GM20431 (cell line): ENCODE measurements around the gene STMND1.

Source experiments
- in situ Hi-C: fragments of 300-500 bp; cut with MseI, MboI; formaldehyde crosslinking; loops from one replicate; pipeline ENCODE4 v1.15.0; 2020; ENCODE audit warnings: low sequenced_read_pairs; ENCODE audit not compliant: unreplicated experiment

STMND1 gene

DNA sequence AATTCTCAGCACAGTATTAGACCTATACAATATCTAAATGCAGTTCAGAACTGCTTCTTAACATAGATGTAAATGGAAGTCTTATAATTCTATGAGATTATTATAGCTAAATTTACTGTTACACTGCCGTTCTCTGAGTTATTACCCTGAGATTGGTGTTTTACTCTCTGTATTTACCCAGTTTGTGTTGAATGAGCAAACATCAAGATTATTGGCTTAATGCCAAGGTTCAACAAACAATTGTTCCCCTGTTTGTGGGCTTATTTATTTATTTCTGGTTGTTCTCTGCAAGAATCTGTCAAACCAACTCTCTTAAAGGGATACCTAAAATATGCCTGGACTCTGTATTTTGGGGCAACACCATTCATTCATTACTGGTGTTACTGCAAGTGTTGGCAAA is 5.2 kb upstream of the STMND1 start:
- in situ Hi-C loops: no loop called here

DNA sequence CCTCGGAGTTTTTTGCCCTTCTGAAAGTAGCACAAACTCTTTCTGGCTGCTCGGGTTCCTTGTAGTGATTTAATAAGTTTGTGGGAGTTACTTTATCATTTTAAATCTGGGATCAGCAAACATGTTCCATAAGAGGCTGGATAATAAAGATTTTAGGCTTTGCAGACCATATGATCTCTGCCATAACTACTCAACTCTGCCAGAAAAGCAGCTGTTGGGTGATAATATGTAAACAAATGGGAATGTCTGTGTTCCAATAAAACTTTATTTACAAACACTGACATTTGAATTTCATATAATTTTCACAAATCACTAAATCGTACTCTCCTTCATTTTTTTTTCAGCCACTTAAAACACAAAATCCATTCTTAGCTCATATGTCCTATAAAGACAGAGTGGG is 3.9 kb upstream of the STMND1 start:
- in situ Hi-C loops: no loop called here

DNA sequence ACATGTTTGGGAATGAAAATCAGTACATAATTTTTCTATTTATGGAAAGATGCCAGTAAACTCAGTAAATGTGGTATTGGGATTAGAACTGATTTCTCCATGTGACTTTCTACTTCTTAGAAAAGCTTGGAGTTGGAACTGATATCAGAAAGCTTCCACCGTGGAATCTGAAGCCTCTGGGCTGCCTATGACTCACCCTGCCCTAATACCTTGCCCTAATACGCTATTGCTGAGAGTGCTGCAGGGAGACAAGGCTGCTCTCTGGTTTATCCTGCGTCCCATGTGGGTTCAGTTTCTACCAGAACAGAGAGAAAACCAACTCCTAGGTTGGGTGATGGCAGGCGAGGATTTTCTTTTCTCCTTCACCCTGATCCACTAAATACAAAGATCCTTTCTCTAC is 3.3 kb upstream of the STMND1 start:
- in situ Hi-C loops: no loop called here

DNA sequence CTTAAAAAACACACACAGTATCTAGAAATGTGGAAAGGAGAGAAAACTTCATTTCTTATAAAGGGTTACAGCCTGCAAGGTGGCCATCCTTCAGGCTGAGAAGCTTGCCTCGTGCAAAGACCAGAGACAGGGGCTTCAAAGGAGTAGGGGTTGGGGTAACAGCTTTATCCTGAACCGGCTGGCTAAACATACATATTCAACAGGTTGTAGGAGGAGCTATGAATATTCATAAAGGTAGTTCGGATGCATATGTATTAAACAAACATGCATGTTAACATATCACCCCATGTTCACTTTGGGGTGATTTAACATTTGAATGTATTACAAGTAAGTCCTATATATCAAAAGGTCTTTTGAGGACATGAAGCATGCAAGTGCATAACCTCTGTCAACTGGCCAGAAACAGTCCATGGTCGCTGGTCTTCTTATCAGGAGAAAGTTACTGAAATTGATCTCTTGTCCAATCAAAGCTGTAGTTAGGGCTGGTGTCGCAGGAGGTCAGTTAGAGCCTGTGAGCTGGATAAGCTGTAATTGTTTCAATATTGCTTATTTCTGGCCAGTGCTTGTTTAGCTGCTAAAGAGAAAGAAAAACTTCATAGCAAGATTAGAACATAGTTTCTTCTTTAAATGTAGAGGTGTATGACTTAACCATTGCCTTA is 2.3 kb upstream of the STMND1 start:
- in situ Hi-C loops: no loop called here

DNA sequence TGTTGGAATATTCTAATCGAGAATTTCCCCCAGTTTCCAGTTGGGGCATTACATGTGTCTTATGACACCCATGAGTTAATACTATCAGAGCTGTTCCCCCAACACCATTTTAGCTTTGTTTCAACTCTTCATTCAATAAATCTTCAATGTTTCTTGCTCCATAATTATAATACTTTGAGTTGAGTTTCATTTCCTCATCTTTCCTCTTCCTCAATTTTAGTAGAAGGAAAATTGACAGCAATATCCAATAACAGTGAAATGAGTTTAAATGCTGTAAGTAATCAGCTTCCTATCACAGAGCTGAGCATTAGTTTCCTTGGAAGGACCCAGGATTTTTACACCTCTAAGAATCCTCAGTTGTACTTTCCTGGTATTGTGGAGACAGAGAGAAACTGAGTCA is 1.0 kb upstream of the STMND1 start:
- in situ Hi-C loops: no loop called here

DNA sequence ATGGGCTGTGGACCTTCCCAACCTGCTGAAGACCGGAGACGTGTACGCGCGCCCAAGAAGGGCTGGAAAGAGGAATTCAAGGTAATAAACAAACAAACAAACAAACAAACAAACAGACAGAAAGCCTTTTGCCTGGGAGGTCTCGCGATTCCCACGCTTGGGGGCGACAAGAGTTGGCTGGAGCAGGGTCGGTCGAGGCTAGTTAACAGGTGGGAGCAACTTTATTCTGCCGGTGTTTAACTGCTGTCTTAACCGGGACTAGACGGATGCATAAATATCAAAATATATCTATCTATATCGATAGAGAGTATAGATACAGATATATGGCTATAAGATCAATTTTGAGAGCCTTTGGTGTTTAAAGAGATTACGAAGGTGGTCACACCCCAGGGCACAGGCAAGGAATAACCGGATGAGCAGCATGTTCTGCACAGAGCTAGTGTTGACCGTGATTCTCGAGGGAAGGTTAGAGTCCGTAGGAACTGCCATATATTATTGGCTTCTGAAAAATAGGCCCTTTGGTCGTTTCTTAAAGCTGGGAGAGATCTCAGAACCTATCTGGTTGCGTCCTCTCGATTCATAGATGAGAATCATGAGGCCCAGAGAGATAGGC is 514 bp downstream of the STMND1 start:
- in situ Hi-C loops: no loop called here

DNA sequence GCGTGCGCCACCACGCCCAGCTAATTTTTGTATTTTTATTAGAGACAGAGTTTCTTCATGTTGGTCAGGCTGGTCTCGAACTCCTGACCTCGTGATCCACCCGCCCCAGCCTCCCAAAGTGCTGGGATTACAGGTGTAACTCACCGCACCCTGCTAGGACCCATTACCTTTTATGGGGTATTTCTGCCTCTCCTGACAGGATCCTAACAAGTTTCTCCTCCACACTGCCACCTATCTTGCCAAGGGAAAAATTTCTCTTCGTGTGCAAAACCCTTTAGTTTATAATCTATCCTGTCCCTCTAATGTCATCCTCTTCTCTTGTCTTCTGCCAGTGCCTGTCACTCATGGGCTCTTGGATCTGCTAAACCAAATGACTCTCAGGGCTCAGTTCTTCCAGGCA is 1.9 kb downstream of the STMND1 start:
- in situ Hi-C loops: no loop called here

DNA sequence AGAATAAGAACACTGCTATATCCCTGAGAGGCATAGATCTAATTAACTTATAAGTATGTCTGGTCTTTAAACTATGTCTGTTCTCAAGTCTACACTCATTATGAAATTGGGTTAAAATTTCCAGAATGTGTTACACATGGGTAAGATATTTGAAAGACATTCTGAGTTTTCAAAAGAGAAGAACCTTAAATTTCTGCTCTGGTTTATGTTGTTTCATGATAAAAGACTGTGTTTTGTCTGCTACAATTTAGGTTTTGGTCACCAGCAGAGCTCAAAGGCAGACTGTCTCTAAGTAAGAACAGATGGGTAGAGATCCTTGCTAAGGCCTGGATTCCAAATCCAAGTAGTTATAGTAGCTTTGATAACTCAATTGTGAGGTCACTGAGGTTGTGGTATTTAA is 6.0 kb downstream of the STMND1 start:
- in situ Hi-C loops: no loop called here

DNA sequence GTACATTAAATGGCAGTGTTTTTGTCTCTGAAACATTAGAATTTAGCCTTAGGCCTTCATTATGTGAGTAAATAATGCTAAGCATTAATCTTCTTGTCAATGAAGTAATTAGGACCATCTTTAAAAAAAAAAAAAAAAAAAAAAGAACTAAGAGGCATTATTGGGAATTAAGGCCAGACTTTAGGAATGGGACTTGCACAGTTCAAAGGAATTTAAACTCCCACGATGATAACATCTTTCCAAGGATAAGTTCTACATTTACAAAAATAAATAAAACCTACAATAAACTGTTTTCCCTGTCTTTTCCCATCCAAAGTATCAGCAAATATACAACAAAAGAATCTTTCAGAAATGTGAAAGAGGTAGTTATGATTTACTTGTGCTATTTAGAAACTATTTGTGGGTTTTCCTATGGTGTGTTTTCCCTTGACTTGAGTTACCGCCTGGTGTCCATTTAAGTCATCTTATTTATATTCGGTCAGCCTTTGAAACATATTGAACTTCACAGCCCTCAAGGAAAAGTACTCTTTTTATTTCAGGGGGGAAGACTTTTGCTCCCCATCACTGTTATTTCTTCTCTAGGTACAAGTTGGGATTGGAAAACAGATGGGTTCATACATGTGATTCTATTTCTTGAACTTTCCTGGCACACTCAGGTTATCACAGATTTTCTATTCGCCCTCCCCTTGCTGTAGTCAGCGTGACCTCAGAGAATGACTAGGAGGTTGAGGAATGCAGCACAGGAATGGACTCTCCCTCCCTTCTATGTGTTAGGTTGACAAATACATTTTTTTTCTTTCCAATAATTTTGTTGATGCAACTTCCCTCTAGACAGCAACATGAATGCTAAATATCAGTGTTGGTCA is 13.6 kb downstream of the STMND1 start:
- in situ Hi-C loops: no loop called here

DNA sequence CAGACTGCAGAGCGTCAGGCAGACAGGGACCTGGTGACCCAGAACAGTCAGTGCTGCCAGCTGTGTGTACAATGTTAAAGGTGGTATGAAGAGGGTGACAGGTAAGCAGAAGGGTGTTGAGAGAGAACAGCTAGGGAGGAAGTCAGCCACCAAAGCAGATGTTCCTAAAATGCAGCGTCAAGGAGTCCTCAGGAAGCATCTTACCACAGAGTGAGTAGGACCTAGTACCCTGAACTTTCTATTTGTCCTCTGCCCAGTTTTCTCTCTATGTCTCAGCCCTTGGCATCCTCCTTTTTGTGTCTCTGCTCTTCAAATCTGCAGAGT is 14.2 kb downstream of the STMND1 start:
- in situ Hi-C loops: no loop called here

DNA sequence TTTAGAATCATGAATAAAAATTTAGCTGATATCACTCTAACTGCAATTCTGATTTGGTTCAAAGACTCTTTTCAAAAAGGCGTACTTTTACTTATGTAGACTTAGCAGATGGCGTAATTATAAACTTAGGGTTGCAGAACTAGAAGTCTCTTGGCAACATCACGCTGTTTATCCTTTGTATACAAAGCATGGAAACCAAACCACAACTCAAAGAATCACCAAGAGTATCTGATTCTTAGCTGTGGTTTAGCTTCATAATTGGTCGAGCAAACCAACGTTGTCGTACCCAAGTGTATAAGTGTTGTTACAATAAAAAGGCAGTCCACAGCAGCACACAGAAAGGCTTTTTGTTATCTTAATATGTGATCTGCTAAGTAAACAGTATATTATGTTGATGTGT is 18.2 kb downstream of the STMND1 start:
- in situ Hi-C loops: no loop called here

DNA sequence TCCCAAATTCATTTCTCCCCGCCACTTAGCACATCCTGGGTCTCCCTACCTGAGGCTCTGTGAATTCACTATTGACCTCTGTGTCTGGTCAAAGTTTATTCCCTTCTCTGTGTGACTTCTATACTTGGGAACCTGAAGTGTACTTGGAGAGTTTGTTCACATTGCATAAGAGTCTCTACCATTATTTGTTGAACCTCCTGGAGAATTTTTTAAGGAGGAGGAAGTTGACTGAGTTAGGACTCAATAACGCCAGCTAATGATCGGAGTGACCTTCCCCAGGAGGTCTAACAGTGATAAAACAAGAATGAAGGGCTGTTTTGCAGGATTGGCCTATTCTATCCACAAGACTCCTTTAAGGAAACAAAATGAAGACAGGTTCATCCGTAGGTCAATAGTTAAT is 23.6 kb downstream of the STMND1 start:
- in situ Hi-C loops: no loop called here

DNA sequence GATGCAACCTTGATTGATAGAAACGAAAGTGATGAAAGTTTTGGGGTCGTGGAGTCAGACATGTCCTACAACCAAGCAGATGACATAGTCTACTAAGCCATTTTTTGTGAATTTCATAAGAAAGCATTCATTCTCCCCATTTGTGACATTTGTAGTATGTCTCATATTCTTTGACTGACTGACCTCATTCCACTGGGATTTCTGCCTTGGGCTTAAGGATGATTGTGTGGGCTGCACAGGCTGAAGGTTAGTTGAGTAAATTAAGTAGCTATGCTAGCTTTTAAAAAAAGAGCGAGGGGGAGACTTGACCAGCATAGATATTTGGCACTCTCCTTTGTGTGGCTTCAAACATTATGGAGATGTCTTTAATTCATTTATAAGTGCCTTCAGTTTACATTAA is 28.9 kb downstream of the STMND1 start:
- in situ Hi-C loops: no loop called here

DNA sequence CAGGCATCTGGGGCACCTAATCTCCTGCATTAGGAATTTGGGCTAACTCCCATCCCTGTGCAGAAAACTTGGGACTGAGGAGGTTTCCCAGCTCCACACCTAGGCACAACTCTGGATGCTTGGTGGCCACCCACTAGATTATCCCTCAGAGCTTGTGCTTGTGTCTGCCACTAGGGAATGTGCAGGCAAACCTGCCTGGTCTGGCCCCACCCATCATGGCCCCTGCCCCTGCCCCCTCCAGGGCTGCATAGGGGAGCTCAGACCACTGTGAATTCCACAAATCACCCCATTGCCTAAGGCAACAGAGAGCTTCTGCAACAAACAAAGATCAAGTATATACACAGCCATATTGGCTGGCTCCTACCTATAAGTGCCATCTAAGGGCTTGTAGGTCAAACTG is 31.1 kb downstream of the STMND1 start:
- in situ Hi-C loops: no loop called here

DNA sequence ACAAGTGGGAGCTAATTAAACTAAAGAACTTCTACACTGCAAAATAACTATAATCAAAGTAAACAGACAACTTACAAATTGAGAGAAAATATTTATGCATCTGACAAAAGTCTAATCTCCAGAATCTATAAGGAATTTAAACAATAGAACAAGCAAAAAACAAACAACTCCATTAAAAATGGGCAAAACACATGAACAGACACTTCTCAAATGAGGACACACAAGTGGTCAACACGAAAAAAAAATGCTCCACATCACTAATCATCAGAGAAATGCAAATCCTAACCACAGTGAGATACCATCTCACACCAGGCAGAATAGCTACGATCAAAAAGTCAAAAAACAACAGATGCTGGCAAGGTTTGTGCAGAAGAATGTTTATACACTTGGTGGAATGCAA is 36.2 kb downstream of the STMND1 start:
- in situ Hi-C loops: no loop called here

DNA sequence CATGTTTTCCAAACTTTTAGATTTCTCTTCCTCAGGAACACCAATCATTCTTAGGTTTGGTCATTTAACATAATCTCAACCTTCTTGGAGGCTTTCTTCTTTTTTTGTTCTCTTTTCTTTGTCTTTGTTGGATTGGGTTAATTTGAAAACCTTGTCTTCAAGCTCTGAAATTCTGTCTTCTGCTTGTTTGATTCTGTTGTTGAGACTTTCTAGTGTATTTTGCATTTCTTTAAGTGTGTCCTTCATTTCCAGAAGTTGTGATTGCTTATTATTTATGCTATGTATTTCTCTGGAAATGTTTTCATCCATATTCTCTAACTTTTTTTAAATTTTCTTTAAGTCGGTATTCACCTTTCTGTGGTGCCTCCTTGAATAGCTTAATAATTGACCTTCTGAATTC is 42.2 kb downstream of the STMND1 start:
- in situ Hi-C loops: no loop called here

DNA sequence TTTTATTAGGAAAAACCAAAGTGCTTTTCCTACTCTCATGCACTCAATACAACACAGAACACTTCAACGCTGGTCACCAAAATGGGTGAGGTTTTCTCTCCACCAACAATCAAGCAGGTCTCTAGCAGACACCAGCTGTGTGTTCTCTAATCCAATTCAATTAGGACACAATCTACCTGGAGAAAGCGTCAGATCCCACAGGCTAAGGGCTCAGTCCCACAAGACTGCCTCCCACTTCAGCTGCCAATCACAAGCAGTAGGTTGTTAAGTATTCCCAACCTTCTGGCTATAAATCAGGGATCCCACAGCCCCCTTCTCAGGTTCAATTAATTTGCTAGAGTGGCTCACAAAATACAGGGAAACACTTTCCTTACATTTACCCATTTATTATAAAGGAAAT is 47.7 kb downstream of the STMND1 start:
- in situ Hi-C loops: no loop called here

DNA sequence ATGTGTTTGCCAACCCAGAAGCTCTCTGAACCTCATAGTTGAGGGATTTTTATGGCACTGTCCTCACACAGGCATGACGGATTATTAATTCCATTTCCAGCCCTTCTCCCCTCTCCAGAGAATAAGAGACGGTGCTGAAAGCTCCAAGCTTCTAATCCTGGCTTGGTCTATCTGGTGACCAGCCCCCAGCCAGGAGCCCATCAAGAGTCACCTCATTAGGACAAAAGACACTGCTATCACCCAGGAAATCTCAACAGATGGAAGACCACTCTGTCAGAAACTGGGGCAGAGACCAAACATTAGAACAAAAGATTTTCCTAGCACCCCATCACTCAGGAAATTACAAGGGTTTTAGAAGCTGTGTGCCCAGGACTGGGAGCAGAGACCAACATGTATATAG is 48.2 kb downstream of the STMND1 start:
- in situ Hi-C loops: loop anchor here (10.0 to 25.0 kb wide), 2 partner anchors 437 to 665 kb away; no protein-coding TSS in a partner anchor

DNA sequence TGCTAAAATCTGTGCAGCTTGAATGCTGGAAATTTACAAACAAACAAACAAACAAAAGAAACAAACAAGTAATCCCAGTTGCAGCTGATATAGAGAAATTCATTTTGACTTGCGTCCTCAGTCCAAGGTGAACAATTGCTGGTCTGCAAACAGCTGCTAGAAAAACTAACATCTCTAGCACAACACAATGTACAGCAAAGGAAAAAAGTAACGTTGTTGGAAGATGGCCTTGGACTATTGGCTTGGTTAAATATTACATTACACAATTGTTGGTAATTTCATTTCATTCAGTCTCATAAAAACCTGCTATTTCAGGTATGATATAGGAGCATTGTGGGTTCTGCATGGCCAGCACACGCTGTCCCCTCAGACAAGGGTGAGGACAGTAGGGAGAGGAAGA is 50.0 kb downstream of the STMND1 start:
- in situ Hi-C loops: loop anchor here (10.0 to 25.0 kb wide), 2 partner anchors 435 to 663 kb away; no protein-coding TSS in a partner anchor

DNA sequence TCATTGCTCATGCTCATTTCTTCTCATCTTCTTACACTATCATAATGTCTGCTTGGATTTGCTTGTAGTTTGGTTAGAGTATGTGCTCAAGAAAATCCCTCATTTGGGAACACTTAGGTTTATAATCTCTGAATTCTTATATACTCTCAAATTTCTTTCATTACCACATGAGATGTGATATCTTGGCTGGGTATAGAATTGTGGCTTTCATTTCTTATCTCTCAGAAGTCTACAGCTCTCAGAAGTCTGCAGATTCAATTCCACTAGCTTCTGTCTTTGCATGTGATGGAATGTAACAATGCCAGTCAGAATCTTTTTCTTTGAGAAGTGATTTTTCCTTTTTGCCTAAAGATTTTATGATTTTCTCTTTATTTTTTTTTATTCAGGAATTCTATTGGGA is 50.9 kb downstream of the STMND1 start:
- in situ Hi-C loops: loop anchor here (10.0 to 25.0 kb wide), 2 partner anchors 435 to 662 kb away; no protein-coding TSS in a partner anchor
